OCI-LY1 (cell line): ENCODE results near the gene HMCN2.

Source experiments
- CTCF ChIP-seq: fragments of 200-600 bp; sonication (generic), shearing (Covaris generic); IDR thresholded peaks from 2 replicates; pipeline ENCODE4 v1.5.1; 2017; ENCODE audit warnings: mild to moderate bottlenecking, antibody characterized with exemption, low read length, moderate library complexity, mixed read lengths
- EZH2 ChIP-seq: fragments of 200-600 bp; sonication (generic), shearing (Covaris generic); IDR thresholded peaks from 2 replicates; pipeline ENCODE4 v1.8.0; 2017; ENCODE audit warnings: borderline replicate concordance, mixed run types, mild to moderate bottlenecking, antibody characterized with exemption, low read length, moderate library complexity, mixed read lengths

GRCh38 chr9:130308081-130308571 is 42.6 kb downstream of the HMCN2 start:
- no peak for TF ChIP-seq CTCF
- TF ChIP-seq EZH2 = no peak
